Measurements from ENCODE around the gene C19orf44. TPM values are rescaled to one million over a fixed set of nuclear protein-coding genes. Genes with fewer than 3 reads are reported as not detected.

Gene C19orf44
- total and polyA plus RNA-seq, 2 of the 4 experiments (the other 2 are of a cell fraction), result 1.4 to 3.8 TPM

DNA sequence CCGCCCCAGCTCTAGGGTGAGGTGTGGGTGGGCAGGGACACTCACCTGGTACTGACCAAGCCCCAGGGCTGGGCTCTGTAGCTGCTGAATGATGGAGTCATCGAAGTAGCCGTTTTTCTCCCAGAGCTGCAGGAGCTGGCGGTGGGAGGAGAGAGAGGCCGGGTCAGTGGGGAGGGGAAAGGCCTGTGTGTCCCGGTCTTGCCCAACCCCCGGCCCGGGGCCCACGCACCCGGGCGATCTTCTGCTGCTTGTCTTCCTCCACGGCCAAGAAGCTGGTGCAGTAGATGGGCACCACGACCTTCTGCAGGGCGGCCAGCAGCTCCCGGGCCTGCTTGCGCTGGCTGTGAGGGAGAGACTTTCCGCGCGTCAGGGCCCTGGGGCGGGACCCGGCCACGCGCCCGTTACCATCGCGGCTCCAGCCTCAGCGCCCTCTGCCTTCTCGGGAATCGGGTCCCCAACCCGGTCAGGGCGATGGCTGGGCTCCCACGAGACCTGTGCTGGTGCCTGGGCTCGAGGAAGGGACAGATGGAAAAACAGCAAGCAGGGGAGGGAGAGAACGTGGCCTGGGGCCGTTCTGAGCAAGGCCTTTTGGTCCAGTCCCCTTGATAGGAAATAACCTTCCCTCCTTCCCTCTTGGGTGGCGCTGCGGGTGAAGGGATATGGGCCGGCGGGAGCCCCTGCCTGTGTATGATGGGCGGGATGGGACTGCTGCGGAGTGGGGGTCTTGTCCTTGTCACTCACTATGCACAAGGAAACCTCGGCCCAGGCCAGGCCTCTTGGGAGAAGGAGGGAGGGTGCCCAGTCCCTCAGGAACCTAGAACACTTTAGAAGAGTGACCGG, 34.6 kb downstream of the C19orf44 start (continued):
- TF ChIP-seq, protein P1, sequence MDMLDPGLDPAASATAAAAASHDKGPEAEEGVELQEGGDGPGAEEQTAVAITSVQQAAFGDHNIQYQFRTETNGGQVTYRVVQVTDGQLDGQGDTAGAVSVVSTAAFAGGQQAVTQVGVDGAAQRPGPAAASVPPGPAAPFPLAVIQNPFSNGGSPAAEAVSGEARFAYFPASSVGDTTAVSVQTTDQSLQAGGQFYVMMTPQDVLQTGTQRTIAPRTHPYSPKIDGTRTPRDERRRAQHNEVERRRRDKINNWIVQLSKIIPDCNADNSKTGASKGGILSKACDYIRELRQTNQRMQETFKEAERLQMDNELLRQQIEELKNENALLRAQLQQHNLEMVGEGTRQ (IDR thresholded peaks at IDR 0.05; ENCODE audit: low read depth, low read length), result no peak

DNA sequence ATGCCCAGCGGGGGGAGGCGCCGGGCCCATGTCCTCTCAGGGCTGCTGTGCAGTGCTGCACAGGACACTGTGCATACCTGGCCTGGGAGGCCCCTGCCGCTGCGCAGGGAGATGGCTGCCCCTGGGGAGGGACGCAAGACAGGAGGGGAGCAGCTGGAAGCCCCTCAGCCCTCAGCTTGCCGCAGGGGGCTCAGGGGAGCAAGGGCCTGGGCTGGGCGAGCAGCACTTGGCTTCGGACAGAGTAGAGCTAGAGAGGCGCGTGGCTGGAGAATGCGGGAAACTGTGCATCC, 35.1 kb downstream of the C19orf44 start:
- TF ChIP-seq MAZ (IDR thresholded peaks at IDR 0.05; ENCODE audit: borderline replicate concordance, low read depth, low read length), result no peak
- TF ChIP-seq MXI1 (IDR thresholded peaks at IDR 0.05; ENCODE audit: borderline replicate concordance, low read depth, low read length), result no peak
- no peak for TF ChIP-seq FOS (IDR thresholded peaks at IDR 0.05; ENCODE audit: low read depth, low read length)
- TF ChIP-seq SMC3 (IDR thresholded peaks at IDR 0.05; ENCODE audit: low read depth, low read length), result no peak
- TF ChIP-seq RCOR1 (IDR thresholded peaks at IDR 0.05; ENCODE audit: insufficient replicate concordance, low read length), result no peak
- no peak for TF ChIP-seq CHD1 (IDR thresholded peaks at IDR 0.05; ENCODE audit: low read depth, low read length)
- no peak for TF ChIP-seq RAD21 (IDR thresholded peaks at IDR 0.05; ENCODE audit: low read length)
- TF ChIP-seq, protein P2, sequence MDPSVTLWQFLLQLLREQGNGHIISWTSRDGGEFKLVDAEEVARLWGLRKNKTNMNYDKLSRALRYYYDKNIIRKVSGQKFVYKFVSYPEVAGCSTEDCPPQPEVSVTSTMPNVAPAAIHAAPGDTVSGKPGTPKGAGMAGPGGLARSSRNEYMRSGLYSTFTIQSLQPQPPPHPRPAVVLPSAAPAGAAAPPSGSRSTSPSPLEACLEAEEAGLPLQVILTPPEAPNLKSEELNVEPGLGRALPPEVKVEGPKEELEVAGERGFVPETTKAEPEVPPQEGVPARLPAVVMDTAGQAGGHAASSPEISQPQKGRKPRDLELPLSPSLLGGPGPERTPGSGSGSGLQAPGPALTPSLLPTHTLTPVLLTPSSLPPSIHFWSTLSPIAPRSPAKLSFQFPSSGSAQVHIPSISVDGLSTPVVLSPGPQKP (IDR thresholded peaks at IDR 0.05; ENCODE audit: borderline replicate concordance, low read depth, low read length), result no peak
- TF ChIP-seq POLR2A (IDR thresholded peaks at IDR 0.05; ENCODE audit: low read depth, low read length), result no peak
- no peak for TF ChIP-seq MAFK (IDR thresholded peaks at IDR 0.05; ENCODE audit: low read depth, low read length)
- CTCF ChIA-PET, result no interaction called here
- Histone ChIP-seq H3K4me1 (ENCODE audit: control insufficient read depth, insufficient read depth, low read length) (no peaks in the 10 kb centered on the region), H2BK20ac (ENCODE audit: low read depth, low read length) (no peak overlapping the region), H3K4me3 (ENCODE audit: insufficient read depth, low read depth, low read length) (no peak overlapping the region), H4K5ac (ENCODE audit: low read depth, low read length) (no peak overlapping the region), H3K4me2 (ENCODE audit: low read depth, low read length) (no peak overlapping the region), H2BK5ac (ENCODE audit: low read depth, low read length, poor library complexity, severe bottlenecking) (no peak overlapping the region), H3K9me1 (ENCODE audit: insufficient read depth, low read length) (no peaks in the 10 kb centered on the region), H3K23ac (ENCODE audit: low read depth, low read length) (no peak overlapping the region), H3K9ac (ENCODE audit: low read depth, low read length) (no peak overlapping the region), H3K18ac (ENCODE audit: low read depth, low read length) (no peak overlapping the region), H3K9me3 (ENCODE audit: control insufficient read depth, insufficient read depth, low read length) (no peaks in the 10 kb centered on the region), H3K4ac (ENCODE audit: low read depth, low read length) (no peak overlapping the region), H4K8ac (ENCODE audit: low read depth in 2 of 2, low read length in 2 of 2) (no peak overlapping the region), H4K20me1 (ENCODE audit: insufficient read depth, low read length) (peaks cover 40% of the 10 kb centered on the region), H2AFZ (replicated peaks; ENCODE audit: low read length, poor library complexity) (no peak overlapping the region), H3K79me1 (ENCODE audit: low read depth in 1 of 2, low read length in 2 of 2) (peaks cover 20 to 39% of the 10 kb centered on the region in 2 experiments), H2BK120ac (ENCODE audit: low read depth, low read length) (no peak overlapping the region), H4K91ac (ENCODE audit: insufficient read depth, low read depth, low read length) (no peak overlapping the region), H3K27me3 (ENCODE audit: control insufficient read depth, insufficient read depth, low read length) (no peaks in the 10 kb centered on the region), H3K36me3 (ENCODE audit: control insufficient read depth, insufficient read depth, low read length) (peaks cover 90% of the 10 kb centered on the region), H2BK15ac (ENCODE audit: low read depth, low read length) (no peak overlapping the region), H2AK5ac (ENCODE audit: low read depth, low read length) (no peak overlapping the region), H3K27ac (ENCODE audit: insufficient read depth, low read length) (no peak overlapping the region), H2AK9ac (replicated peaks; ENCODE audit: low read depth, low read length, poor library complexity) (no peak overlapping the region), H3K14ac (replicated peaks; ENCODE audit: low read depth, low read length) (no peak overlapping the region), H3K56ac (ENCODE audit: extremely low read depth, insufficient read depth, low read length) (no peak overlapping the region)
- POLR2A ChIA-PET (ENCODE audit: unreplicated experiment), result no interaction called here
- dilution Hi-C loops (cut with HindIII; ENCODE audit: low sequenced_read_pairs, unreplicated experiment) (no loop called here), intact Hi-C loops (cut with micrococcal nuclease) (no loop called here), in situ Hi-C loops (cut with MboI; ENCODE audit: low sequenced_read_pairs) (no loop called here)
- BruUV-seq (replicated peaks), result no TSS peak
- DNase-seq (no peak), ATAC-seq (ENCODE audit: low read depth) (no peak)
- WGBS, 2 experiments (ENCODE audit: extremely low coverage in 2 of 2, insufficient read length in 1 of 2), result 98% methylated on average over 8 of the region's 12 CpGs; no CpG with 5 or more reads in 1 of the 2 experiments

Data from IMR-90 (cell line).